SKM-1 treated with dmso at 0.1 percent for 144 hours (cell line): ENCODE data around the gene CSGALNACT2.

ENCODE experiments used
- DNase-seq: peaks from one replicate; lab custom pipeline; 2025; ENCODE audit not compliant: unreplicated experiment; lab: John Stamatoyannopoulos, UW

The CSGALNACT2 gene

DNA sequence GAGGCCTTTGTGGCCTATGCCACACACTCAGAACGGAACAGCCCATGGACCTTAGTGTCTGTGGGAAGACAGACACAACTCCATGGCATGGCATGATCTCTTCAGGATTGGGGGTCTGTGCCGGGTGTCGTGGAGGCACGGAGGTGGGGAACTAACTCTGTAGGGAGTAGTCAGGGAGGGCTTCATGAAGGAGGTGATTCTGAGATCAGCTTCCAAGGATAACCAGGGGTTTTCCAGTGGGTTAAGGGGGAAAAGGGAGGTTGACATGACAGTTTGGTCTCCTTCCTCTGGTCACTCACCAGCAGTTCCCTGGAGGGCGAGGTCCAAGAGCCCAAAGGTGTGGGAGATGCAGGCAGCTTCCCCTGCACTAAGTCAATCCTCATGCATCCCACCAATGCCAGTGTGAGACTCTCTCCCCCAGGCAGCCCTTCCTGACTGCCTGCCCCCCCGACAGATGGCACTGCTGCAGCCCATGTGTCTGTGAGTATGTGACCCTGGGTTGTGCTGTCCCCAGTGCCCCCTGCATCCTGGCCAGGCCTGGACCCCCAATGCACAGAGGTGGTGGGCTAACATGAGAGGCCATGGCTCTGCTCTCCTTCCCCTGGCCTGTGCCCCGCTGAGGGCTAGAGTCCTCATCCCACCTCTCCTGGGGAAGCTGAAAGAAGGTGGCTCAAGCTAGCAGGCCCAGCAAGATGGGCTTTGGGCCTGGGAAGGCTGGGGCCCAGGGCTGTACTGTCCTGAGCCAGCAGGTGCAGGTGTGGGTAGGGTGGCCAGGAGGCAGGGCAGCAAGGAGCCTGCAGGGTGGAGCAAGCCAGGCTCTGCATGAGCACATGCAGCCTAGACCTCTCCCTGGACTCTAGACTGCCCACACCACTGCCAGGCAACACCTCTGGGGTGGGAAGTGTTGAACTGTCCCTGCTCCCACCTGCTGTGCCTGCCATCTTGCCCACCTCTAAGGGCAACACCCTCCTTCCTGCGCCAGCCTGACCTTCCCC is 88.9 kb downstream of the CSGALNACT2 start:
- DNase-seq = no peak

DNA sequence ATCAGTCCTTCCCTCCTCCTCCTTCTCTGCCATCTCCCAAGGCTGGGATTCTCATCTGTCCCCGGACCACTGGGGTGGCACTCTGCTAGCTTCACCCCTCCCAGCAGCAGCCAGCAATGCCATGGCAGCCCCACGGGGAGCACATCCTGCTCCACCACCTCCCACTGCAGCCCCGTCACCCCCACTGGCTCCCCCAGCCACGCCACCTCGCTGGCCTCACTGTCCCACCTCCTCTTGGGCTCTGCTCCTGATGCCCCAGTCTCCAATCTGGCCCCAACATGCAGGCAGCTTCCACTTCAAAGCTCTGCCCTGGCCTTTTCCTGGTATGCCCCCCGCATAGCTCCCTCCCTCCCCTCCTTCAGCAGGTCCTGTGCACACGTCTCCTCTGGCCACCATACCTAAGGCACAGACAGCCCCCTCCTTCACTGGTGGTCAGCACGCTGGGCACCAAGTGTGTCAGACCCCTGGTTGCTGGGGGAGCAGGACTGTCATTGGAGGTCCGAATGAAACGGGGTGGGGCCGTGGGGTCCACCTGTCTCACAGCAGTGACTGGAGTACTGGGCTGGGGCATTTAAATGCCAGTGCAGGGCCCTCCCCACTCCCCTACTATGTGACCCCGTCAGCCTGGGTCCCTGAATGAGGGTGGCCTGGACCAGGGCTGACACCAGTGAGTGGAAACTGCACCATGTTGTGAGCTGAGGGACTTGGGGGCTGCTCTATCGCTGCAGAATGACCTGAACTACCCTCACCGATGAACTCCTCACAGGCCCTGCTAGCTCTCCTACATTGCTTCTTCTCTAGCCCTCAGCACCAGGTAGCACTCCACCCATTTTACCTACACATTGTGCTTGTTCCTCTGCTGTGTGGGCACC is 89.9 kb downstream of the CSGALNACT2 start:
- DNase-seq = no peak

DNA sequence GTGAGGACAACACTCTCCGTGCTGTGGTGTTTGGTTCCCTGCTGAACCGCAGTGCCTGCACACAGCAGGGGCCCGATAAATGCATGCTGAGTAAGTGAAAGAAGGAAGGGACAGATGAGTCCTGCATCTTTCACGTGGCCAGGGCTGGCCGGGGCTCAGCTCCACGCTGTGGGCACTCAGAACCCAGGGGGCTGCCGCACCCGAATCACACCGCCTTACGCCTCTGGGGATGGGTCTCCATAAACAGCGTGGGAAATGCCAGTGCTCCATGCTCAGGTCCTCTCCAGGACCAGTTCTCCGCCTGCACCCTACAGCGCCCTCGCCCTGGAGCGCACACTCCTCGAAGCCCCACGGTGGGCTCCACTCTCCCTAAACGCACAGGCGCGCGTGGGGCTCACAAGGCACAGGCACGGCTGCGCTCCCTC is 90.5 kb downstream of the CSGALNACT2 start:
- DNase-seq = no peak

DNA sequence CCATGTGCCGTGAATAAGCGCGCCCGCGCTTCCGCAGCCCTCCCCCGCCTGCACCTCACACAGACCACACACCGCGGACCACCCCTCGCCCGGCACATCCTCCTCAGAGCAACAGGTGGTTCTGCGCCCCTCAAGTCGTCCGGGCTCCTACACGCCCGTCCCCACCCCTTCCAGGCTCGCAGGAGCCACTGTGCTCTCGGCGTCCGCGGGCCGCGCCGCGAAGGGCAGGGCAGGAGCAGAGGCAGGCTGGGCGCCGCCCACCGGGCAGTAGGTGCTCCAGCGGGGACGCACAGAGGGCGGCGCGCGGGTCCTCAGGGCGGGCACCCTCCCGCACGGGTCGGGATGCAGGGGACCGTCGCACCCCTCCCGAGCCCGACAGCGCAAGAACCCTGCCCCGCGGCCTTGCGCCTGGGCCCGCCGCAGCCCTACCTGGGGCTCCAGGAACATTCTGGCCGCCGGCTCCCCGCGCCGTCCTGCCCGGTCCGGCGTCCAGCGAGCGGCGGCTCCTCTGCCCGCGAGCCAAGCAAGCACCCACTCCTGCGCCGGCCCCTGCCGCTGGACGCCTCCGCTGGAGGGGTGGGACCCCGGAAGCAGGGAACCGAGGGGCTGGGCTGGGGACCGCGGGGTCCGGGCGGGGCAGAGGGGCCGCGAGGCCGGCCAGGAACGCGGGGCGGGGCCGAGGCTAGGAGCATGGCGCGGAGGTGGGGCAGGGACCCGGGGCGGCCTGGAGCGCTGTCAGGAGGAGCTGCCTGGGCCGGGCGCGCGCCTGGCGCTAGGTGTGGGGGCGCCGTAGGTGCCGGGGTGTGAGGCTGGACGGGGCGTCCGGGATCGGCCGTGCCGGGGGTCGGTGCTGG is 91.2 kb downstream of the CSGALNACT2 start:
- DNase-seq = no peak

DNA sequence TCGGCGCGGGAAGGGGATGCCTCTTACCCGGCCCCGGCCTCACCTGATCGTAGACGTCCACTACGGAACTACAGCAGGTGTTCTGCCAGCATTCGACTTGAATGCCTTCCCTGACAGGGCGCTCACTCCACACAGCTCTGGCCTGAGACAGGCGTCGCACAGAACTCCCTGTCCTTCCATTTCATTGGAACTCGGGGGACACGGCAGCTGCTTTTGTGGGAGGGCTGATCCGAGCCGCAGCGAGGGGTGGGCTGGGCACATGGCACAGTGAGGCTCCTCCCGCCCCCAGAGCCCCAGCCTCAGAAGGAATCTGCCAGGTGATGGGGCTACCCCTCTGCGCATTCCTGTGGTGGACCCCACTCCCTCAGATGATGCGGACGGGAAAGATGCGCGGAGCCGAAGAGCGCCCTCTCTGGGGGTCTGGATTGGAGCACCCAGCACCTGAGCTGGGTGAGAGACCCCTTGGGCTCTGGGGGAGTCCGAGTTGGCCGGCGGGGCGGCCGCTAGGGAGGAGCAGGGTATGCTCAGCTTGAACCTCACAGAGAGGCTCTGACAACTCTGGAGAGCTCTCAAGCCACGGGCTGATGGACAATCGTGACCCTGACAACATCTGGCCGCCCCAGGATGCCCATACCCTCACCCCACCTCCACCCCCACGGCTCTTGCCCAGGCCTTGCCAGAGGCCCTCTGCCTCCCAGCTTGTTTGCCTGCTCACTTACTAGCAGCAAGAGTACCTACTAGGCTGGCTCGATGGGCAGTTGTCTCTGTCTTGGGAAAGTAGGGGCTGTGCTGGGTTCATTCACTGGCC is 92.1 kb downstream of the CSGALNACT2 start:
- DNase-seq = no peak

DNA sequence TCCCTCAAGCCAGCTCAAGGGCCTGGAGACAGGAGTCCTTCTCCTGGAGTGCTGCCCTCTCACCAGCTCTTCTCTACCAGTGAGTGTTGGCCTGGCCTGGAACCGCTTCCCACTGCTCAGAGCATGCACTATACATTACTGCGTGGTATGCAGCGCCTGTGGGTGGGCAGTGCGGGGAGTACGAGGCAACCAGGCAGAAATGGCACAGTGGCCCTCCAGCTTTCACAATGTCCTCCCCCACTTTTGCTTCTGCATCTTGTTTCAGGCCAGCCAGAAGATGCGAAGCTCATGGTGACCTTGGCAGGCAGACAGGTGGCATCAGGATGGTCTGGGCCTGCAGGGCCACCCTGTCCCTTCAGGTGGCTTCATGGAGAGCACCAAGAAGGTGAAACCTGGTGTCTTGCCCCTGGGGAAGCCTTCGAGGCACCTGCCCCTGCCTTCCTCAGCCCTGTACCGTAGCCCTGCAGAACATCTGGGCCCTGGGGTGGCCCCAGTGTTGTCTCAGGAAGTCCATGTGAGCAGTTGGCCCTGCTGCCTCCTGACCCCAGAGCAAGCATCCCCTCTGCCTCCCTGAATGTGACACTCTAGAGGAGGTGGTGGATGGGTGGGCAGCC is 92.8 kb downstream of the CSGALNACT2 start:
- no peak for DNase-seq

DNA sequence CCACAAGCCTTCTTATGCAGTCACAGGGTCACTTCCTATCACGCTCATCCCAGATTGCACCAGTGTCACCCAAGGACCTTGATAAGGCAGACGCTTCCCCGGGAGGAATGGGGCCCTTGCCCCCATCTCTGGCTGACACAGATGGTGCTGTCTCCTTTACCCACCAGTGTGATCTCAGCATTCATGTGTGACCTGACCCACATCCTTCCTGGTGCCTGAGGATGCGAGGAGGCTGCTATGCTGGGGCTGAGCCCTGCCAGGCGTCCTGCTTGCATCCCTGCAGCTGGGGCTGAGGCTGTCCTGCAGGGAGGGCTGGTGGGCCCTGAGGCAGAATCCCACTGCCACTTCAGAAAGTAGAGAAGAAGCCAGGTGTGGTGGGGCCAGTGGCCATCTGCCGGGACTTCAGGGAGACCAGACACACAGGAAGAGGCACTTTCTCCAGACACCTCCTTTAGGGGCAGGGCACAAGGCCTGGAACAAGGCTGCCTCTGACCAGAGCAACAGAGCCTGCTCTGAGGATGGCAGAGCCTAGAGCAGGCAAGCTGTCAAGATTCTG is 93.4 kb downstream of the CSGALNACT2 start:
- no peak for DNase-seq

DNA sequence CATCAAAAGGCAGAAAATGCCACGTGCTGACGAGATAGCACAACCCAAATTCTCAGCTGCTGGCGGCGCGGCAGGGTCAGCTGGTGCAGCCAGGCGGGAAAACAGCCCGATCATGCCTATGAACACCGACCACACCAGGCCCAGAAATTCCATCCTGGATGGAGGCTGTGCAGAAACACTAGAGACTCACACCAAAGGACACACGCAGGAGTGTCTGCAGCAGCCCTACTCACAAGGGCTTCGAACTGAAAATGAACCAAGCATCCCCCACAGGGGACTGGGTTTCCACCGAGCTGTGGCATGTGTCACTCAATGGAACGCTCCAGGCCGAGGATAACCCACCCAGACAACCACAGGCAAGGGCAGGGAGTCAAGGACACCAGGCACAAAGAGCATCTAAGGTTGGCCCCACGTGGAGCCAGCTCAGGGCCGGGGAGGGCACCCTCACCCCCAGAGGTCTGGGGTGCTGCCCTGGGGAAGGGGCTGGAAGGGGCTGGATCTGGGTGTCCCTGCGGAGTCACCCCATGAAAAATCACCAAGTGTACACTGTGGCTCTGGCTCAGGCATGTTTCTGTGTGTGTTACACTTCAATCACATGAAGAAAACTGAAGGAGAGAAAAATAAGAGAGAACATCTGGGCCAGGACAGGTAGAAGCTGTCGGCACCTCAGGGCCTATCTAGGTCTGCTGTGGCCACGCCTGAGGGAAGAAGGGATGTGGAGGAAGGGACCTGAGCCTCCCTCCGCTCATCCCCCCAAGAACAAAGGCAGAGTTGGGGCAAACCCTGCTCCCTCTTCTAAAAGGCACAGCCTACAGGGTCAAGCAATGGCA is 95.6 kb downstream of the CSGALNACT2 start:
- no peak for DNase-seq

DNA sequence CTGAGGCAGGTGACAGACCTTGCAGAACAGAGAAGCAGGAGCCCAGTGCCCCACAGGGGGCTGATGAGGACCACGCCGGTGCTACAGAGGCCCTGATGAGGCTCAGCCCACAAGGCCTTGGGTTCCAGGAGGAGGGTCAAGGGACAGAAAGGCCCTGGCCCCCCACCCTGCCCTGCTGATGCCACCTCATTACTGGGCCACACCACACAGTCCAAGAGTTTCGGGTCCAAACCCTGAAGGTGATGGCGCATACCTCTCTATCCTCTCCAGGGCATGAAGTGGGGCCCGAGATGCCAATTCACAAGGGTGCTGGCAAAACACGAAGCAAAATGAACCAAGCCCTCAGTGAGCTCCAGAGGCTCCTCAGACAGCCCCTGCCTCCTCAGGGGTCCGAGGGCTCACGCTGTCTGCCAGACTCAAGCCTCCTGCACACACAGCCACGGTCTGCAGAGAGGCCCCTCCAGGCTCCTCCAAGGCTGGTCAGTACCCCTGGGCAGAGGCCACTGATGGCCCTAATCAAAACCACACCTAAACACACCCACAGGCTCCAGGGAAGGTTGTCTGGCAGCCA is 96.3 kb downstream of the CSGALNACT2 start:
- no peak for DNase-seq
